HT1080 (cell line): ENCODE results near the gene ANKRD1. TPM values are rescaled to one million over a fixed set of nuclear protein-coding genes. Genes with fewer than 3 reads are reported as not detected.
"Not testable (repeated sequence)": the region's sequence is repeated elsewhere in the genome, so short reads cannot be mapped to it uniquely, and the experiment has no call there.

Experiments used
- DNase-seq: peaks from one replicate; pipeline ENCODE4 v3.0.0-alpha.2; 2015; ENCODE audit warnings: low read depth
- polyA plus RNA-seq, 2 experiments: library from polyadenylated mRNA; depleted of rRNA; stranded (reverse); fragments of >200 nt; gene quantifications; 2 replicates each; pipeline ENCODE4 v1.2.3, GENCODE V29; 2015
- total RNA-seq: library from RNA; depleted of rRNA; stranded (reverse); fragments of >200 nt; shearing (Covaris generic); gene quantifications from 2 replicates; pipeline ENCODE4 v1.2.3, GENCODE V29; 2014; rRNA removed

The ANKRD1 gene
- 75.3 and 102 TPM in 2 replicates for total RNA-seq
- polyA plus RNA-seq (2015; cell fraction: cytosol; rRNA removed): 131 and 135 TPM in 2 replicates
- 142 and 160 TPM in 2 replicates for polyA plus RNA-seq (2015; cell fraction: nucleus; rRNA removed)

DNA sequence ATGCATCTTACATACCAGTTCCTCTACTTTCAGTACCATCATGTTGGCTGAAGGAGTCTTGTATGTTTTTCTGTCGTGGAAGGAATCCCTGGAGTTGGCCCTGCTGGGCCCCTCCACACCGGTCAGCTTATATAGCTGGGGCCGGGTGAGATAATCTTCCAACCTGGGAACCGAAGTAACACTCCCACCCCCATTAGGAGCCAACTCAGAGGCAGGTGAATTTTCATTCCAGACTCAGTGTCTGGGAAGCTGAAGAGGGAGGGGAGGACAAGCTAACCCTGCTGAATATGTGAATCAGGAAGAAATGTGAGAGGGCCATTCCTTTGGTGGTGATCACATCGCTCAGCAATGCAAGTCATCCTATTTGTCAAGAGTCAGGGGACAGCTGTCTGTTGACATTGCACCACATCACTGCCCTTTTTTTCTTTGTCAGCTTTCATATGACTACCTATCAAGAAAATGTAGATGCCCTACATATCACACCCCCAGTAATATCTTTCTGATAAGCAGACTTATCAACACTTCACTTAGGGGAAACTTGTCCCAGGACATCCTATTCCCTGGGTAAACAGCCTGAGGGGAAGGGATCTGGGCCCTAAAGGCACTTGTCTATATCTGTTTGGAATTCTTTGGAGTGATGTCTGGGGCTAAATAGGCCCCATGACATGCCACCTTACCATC is at the start of gene ANKRD1:
ANKRD1 (minus strand) TSS at position 102 of the 681 bp plus-strand sequence; CDS start at position 42, 60 bp downstream.
- peak; percentile 98 for DNase-seq

DNA sequence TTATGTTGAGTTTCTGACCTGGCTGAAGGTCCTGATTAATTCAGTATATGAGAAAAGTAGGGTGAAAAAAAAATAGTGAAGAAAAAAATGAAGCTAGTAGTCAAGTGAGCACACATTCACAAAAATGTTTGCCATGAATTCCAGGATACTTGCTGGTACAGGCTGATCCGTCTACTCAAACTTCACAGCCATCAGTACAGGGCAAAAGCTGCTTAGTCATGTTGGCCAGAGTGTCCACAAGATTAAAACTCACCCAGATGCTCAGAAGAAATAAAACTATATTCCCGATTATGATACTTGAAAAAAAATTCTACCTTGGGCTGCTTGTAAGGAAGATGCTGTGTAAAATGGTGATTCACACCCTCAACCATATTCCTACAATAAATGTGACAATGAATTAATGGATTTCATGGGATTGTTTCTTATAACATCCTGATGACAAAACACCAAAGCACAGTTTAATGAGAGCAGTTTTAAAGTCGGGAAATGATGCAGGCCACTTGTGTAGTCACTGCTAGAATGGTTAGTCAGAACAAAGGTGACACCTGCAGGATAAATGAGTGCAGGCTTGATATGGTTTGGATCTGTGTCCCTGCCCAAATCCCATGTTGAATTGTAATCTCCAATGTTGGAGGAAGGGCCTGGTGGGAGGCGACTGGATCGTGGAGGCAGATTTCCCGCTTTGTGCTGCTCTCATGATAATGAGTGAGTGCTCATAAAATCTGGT is 49.2 kb upstream of the ANKRD1 start:
- peak; percentile 53 for DNase-seq

DNA sequence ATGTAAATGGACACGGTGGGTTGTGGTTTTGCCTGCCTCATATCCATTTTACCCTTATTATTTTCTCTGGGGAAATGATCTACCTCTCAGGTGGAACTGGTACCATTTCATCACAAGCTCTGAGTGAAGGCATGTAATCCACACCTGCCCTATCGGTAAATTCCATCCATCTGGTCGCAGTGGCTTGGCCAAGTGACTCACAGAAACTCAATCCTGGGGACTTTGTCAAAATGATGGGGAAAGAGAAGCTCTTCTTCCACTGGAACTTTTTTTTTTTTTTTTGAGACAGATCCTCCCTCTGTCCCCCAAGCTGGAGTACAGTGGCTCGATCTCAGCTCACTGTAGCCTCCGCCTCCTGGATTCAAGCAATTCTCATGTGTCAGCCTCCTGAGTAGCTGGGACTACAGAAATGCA is 48.2 kb upstream of the ANKRD1 start:
- peak; percentile 43 for DNase-seq

DNA sequence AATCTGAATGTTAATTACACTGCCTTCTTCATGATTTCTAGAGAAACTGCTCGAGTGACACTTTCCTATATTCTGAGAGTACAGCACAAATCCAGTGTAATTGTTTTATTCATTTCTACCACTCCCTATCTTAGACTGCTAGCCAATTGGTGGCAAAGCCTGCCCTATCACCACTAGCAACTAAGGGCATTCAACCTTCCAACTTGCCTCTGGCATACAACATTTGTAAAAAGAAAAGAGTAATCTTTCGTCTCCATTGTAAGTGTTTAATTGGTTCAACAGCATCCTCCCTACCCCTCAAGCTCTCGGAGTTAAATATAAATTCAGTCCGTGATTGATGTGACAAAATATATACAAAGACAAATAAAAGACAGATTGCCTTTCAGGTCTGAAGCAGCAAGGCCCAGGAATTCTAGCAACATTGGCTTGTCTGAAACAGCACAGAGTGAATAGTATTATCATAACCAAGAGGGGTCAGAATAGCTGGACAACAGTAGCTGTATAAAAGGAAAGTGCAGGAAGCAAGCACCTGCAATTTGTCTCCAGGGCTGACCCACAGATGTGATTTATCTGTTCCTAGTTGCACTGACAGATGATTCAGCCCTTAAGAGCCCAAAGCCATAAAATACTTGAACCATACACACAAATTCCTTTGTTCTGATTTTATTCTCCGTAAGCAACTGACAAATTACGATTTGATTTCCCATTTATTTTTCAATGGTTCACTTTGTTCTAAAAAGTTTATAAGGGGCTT is 47.6 kb upstream of the ANKRD1 start:
- DNase-seq: peak; percentile 87

DNA sequence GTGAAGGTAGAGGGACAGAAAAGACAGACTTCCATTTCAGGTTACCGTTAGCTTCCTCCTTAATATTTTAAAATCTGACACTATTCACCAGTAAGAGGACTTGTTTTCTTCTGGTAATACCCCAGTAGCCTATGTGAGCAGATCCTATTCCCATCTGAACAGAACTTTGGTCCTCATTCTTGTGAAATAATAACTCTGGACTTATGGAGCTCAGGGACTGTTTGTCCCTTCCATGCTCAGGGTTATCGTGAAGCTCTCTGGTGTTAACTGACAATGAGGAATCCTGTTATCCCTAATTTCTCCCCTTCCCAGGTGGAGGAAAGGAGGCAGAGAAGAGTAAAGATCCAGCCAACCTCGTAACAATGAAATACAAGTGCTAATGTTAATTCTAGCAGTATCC is 47.0 kb upstream of the ANKRD1 start:
- DNase-seq: no peak

DNA sequence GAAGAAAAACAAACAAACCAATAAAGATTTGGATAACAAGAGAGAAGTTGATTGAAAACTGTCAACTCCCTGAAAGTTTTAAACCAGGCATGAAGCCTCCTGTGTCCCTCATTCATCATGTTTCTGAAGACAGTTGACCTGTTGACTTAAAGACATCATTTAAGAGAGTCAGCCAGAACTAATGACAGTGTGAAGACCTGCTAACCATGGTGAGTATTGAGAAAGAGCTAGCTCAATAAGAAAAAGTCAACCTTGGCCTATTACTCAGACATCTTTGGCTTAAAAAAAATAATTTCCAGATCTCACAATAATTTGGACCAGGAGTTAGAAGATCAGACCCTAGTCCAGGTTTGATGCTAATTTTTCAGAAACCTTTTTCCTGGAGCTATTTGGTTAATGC is 45.3 kb upstream of the ANKRD1 start:
- no peak for DNase-seq

DNA sequence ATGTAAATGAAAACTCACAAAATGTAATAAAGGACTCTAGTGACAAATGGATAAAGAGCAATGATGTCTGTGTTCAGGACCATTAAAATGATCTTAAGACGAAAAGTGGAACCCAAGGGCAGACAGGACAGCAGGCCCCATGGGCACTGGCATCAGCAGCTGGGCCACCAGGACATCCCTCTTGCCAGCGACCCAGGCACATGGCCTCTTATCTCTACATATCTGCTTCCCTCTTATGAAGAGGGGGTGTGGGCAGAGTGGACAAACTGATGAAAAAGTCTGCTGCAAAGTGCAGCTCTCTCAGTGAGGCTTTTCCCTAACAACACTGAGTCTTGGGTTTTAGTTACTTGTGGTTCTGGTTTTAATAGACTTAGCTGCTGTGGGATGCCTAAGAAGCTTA is 44.8 kb upstream of the ANKRD1 start:
- no peak for DNase-seq

DNA sequence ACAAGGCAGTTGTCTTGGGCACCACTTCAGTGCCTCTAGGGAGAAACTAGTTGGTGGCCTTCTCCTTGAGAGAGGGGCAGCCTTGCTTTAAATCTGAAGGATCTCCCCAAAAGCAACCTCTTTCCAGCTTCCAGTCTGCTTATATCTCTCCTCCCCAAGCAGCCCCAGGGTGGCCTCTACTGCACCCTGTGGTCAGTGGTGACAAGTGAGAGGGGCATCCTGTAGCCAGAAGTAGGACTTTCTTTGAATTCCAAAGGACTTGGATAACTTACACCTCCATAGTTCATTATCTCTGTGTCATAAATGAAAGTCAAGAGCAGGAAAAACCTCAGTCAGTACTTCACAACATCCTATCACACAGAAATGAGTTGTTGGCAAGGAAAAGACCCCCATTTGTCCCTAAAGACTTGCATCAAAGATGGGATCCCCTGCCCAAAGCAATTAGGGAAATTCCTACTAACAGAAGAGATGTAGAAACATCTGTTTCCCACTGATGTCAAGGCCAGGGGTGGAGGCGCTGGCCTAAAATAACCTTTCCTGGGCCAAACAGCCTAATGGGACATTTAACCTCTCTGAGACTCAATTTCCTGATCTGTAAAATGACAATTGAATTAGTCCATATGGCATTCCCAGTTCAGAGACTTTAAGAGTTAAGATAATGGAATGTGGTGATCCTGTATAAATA is 44.0 kb upstream of the ANKRD1 start:
- DNase-seq: no peak

DNA sequence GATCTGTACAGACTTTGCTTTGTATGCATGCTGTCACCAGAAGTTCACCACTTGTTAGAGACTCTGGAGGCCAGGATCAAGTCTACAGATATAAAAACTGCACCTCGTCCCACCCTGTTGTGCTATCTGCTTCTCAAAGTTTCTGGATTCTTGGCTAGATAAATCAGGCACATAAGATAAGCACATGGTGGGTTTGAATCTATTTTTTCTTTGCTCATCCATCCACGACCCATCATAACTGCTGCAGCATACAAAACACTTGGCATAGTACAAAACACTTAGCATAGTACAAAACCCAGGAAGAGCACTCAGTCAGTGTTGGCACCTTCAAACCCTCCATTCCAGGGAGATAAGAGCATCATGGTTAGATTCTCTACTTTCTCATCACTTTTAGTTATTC is 42.4 kb upstream of the ANKRD1 start:
- DNase-seq: no peak

DNA sequence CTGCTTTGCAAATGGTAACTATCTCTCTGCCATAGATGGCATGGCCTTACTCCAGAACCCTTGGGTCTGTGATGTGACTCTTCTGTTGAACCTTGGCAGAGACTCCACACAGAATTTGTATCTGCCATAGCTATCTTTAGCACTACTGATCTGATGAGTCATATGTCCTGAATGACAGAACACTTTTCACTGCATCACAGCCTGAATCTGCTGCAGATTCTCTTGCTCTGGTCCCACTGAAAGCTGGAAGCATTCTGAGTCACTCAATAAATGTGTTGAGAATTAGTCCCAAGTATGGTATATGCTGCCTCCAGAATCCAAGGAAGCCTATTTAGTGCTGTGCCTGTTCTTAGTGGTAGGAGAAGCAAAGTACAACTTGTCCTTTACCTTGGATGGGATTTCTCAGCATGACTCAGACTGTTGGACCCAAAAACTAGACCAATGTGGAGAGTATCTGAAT is 39.5 kb upstream of the ANKRD1 start:
- DNase-seq: peak; percentile 95

DNA sequence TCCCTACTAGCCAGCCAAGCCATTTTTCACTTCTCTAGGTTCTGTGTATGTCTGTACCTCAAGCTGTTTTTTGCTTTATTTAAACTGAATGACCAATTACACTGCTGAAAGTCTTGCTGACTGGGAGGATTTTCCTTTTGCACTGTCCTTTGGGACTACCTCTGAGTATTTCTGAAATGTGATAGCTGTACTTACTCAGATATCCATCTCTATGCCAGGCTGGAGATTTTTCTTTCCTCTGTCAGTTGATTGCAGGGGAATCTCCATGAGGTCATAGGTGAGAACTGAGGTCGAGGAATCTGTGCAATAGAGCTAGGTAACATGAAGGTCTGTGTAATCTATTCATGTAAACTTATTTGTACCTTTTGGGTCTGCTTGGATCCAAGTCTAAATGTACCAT is 38.9 kb upstream of the ANKRD1 start:
- DNase-seq: no peak

DNA sequence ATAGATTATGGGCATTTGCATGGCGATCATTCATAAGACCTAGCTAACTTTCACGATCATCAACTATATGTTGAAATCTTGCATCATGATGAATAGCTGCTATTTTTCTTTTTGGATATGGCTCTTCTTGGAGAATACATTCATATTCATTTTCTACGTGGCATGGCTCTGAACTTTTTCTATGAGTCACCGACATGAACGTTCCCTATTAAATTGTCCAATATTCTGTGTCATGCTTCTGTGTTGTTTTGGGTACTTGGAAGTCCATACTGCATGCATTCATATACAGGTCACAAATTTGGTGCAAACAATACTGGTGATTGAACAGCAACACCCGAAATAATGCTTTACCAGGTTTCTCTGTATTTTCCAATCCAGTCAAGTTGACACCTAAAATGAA is 37.9 kb upstream of the ANKRD1 start:
- DNase-seq: no peak

DNA sequence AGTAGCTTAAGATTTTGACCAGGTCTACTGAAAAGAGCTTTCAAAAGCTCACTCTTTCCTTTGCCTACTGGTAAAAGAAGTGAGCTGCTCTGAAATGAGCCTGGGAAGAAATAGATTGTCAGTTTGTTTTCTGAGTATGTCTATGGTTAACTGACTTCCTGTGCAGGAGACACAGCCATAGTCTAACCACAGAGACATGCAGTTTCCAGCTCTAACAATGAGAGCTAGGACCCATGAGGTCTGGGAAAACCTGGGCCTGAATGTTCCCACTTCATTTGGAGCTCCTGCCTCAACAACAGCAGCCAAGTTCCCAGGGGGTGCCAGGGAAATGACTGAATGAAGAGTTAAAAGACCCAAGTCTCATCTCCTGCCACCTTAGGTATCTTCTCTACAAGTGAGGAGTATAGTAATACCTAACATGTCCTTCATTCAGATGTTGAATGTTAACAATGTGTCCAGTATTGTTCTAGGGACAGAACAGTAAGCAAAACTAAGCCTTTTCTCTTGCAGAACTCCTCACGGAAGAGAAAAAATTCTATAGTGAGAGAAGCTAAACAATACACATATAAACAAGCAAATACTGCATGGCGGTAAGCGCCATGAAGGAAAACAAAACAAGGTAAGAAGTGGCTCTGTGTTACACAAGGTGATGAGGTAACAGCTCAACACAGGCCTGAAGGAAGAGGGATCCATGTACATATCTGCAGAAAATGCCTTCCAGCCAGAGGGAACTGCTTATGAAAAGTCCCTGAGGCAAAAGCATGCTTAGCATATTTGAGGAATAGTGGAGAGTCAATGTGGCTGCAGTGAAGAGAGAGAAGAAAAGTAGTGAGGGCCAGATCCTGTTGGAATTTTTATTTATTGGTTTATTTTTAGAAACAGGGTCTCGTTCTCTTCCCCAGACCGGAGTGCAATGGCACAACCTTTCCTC is 26.4 kb upstream of the ANKRD1 start:
- peak; percentile 74 for DNase-seq

DNA sequence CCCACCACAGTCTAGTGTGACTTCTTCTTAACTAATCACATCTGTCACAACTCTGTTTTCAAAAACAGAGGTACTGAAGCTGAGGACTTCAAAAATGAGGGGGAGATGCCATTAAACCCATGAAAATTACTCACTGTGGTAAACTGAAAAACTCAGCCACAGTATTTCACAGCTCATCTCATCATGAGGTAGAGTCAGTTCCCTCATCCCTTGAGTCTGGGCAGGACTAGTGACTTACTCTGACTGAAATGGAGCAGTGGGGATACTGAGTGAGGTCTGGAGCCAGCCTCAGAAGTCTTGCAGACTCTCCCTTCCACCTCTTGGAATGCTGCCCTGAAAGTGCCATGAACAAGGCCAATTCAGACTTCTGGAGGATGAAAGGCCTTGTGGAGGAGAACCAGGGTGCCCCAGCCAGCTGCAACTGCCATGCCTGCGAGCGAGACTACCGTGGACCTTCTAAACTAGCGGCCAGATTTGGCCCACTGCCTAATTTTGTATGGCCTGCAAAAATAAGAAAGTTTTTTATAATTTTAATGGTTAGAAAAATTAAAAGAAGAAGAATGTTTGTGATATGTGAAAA is 24.7 kb upstream of the ANKRD1 start:
- no peak for DNase-seq

DNA sequence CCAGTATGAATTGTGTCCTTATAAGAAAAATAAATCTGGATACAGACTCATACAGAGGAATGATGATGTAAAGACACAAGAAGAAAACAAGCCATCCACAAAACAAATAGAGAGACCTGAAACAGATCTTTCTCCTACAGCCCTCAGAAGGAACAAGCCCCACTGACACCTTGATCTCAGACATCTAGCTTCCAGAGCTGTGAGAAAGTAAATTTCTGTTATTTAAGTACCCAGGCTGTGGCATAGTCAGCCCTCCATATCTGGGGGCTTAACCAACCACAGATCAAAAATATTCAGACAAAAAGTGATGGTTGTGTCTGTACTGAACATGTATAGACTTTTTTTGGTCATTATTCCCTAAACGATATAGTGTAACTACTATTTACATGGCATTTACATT is 23.9 kb upstream of the ANKRD1 start:
- no peak for DNase-seq

DNA sequence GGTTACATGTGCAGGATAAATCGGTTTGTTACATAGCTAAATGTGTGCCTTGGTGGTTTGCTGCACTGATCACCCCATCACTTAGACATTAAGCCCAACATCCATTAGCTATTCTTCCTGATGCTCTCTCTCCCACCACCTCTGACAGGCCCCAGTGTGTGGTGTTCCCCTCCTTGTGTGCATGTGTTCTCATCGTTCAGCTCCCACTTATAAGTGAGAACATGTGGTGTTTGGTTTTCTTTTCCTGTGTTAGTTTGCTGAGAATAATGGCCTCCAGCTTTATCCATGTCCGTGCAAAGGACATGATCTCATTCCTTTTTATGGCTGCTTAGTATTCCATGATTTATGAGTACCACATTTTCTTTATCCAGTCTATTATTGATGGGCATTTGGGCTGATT is 22.1 kb upstream of the ANKRD1 start:
- DNase-seq: not testable (repeated sequence)

DNA sequence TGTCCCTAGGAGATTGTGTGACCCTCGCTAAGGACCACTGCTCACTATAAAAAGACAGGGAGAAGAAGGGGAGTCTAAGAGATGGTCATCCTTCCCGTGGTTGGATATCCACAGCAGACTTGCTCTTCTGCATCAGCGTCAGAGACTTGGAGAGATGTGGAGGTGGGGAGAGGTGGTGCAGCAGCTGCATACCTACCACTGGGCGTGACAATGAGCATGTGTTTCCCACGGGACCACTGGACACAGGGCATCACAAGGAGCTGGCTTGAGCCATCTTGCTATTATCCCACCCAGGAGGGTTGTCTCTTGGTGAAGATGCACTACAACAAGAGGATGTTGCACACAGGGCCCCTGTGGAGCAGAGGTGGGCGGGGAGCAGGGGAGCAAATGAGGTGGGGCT is 18.8 kb upstream of the ANKRD1 start:
- no peak for DNase-seq

DNA sequence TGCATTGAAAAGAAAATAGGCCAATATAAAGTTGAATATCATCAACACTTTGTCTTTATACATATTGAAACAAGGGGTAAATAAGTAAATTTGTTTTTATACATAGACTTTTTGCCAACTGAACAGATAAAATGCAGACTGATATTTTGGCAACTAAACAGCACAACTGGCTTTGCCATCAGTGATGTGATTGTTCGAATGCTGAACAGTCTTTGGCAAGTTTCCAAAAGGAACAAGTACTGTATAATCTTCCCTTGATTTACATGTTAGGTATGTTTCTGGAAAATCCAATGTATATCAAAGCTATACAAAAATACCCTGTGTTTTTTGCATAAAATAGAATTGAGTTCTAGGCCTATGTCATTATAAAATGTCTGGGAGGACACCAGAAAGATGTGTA is 18.2 kb upstream of the ANKRD1 start:
- no peak for DNase-seq

DNA sequence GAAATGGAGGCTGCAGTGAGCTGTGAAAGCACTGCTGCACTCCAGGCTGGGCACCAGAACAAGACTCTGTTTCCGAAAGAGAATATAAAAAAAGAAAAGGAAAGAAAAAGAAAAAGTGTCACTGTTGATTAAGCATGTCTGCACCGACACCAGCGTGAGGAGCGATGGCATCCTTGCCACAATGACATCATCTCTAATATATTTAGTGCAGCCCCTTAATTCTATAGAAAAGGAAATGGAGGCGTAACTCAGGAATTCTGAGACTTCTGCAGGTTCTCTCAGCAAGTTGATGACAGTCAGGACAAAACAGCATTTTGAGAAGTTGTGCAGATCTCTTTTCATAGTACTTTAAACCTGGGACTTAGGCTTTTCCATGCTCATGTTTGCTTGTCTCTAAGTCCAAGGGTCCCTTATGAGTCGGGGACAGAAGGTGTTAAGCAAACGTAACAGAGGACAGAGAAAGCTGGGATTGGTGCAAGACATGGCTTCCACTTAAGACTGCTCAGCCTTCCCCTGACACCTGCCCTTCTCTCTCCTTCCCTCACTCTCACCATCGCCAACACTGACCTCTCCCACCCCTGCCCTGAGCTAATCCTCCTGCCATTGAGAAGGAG is 16.9 kb upstream of the ANKRD1 start:
- DNase-seq: no peak
